HEK293T (cell line): ENCODE results near the gene NACC2.

Source experiments
- CTCF ChIA-PET: fragments of 350-600 bp; formaldehyde crosslinking; extraction: SDS; loops from one replicate; lab custom pipeline; 2021; ENCODE audit warnings: antibody characterized with exemption, inconsistent platforms; lab: Yijun Ruan, JAX
- POLR2A ChIA-PET: fragments of 350-600 bp; formaldehyde crosslinking; extraction: SDS; loops from one replicate; lab custom pipeline; 2020; ENCODE audit warnings: antibody characterized with exemption, inconsistent platforms; lab: Yijun Ruan, JAX
- DNase-seq: peaks from one replicate; pipeline ENCODE4 v3.0.0; 2012; ENCODE audit warnings: mixed read lengths; ENCODE audit errors: extremely low spot score
- ARNT ChIP-seq: fragments of 450-650 bp; IDR thresholded peaks from 2 replicates; pipeline ENCODE4 v1.6.1; 2017; ENCODE audit warnings: mild to moderate bottlenecking
- BHLHE40 ChIP-seq: fragments of 450-650 bp; IDR thresholded peaks from 2 replicates; pipeline ENCODE4 v1.6.1; 2016; ENCODE audit warnings: mild to moderate bottlenecking, moderate library complexity, borderline replicate concordance
- CTBP1 ChIP-seq: fragments of 450-650 bp; IDR thresholded peaks from 2 replicates; pipeline ENCODE4 v1.6.1; 2016; ENCODE audit warnings: borderline replicate concordance
- ELF4 ChIP-seq: fragments of 450-650 bp; IDR thresholded peaks from 2 replicates; pipeline ENCODE4 v1.6.1; 2017; ENCODE audit warnings: antibody characterized with exemption
- FOXA1 ChIP-seq: fragments of 450-650 bp; IDR thresholded peaks from 2 replicates; pipeline ENCODE4 v1.6.1; 2016; ENCODE audit warnings: mild to moderate bottlenecking
- FOXK2 ChIP-seq: fragments of 450-650 bp; IDR thresholded peaks from 2 replicates; pipeline ENCODE4 v1.6.1; 2016; ENCODE audit warnings: mild to moderate bottlenecking
- FOXM1 ChIP-seq: fragments of 450-650 bp; IDR thresholded peaks from 2 replicates; pipeline ENCODE4 v1.6.1; 2017; ENCODE audit warnings: mild to moderate bottlenecking, borderline replicate concordance
- HDGF ChIP-seq: fragments of 450-650 bp; IDR thresholded peaks from 2 replicates; pipeline ENCODE4 v1.6.1; 2017; ENCODE audit warnings: antibody characterized with exemption, borderline replicate concordance
- L3MBTL2 ChIP-seq: fragments of 450-650 bp; conservative IDR thresholded peaks from 2 replicates; pipeline ENCODE4 v1.6.1; 2016; ENCODE audit warnings: mild to moderate bottlenecking
- LEF1 ChIP-seq: fragments of 450-650 bp; IDR thresholded peaks from 2 replicates; pipeline ENCODE4 v1.6.1; 2017; ENCODE audit warnings: mild to moderate bottlenecking, borderline replicate concordance
- NFRKB ChIP-seq: fragments of 450-650 bp; IDR thresholded peaks from 2 replicates; pipeline ENCODE4 v1.6.1; 2016; ENCODE audit warnings: mild to moderate bottlenecking, moderate library complexity
- SP1 ChIP-seq: fragments of 450-650 bp; IDR thresholded peaks from 2 replicates; pipeline ENCODE4 v1.6.1; 2017
- SUZ12 ChIP-seq: fragments of 450-650 bp; IDR thresholded peaks from 2 replicates; pipeline ENCODE4 v1.6.1; 2016; ENCODE audit warnings: mild to moderate bottlenecking
- TARDBP ChIP-seq: fragments of 450-650 bp; IDR thresholded peaks from 2 replicates; pipeline ENCODE4 v1.6.1; 2016
- ZNF384 ChIP-seq: fragments of 450-650 bp; IDR thresholded peaks from 2 replicates; pipeline ENCODE4 v1.6.1; 2016
- TF ChIP-seq, protein P1 (sequence below): fragments of 450-650 bp; IDR thresholded peaks from 2 replicates; pipeline ENCODE4 v1.6.1; 2016

NACC2 gene

DNA sequence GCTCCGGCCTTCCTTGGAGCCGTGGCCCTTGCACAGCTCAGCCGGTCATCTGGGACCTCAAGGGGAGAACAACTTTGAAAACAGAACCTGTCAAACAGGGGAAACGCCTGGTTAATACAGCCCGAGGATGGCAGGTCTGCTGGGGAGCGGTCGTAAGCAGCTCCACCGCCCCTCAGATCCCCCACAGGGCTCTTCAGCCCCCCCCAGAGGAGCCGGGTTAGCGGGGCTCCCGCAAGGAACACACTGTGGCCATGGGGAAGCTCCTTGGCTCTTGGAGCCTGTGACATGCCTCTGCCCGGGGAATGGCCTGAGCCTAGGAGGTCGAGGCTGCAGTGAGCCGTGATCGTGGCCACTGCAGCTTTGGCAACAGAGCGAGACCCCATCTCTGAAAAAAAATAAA lies 16.8 kb upstream of the NACC2 start:
- DNase-seq, result no peak
- ChIA-PET POLR2A (interaction anchor here (1.0 to 2.2 kb wide), 2 partner anchors 9 to 18 kb away, joined by 3 to 7 read pairs; no protein-coding TSS in a partner anchor), CTCF (interaction anchor here (0.8 kb wide), 1 partner anchor 10 kb away, joined by 3 read pairs; no protein-coding TSS in a partner anchor)
- TF ChIP-seq FOXM1 (no peak), ARNT (no peak), ZNF384 (no peak), ELF4 (no peak), CTBP1 (no peak), LEF1 (no peak), NFRKB (no peak), SP1 (no peak), FOXA1 (no peak), TARDBP (no peak), SUZ12 (no peak), L3MBTL2 (no peak)
- TF ChIP-seq, protein P1, sequence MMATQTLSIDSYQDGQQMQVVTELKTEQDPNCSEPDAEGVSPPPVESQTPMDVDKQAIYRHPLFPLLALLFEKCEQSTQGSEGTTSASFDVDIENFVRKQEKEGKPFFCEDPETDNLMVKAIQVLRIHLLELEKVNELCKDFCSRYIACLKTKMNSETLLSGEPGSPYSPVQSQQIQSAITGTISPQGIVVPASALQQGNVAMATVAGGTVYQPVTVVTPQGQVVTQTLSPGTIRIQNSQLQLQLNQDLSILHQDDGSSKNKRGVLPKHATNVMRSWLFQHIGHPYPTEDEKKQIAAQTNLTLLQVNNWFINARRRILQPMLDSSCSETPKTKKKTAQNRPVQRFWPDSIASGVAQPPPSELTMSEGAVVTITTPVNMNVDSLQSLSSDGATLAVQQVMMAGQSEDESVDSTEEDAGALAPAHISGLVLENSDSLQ, result no peak

DNA sequence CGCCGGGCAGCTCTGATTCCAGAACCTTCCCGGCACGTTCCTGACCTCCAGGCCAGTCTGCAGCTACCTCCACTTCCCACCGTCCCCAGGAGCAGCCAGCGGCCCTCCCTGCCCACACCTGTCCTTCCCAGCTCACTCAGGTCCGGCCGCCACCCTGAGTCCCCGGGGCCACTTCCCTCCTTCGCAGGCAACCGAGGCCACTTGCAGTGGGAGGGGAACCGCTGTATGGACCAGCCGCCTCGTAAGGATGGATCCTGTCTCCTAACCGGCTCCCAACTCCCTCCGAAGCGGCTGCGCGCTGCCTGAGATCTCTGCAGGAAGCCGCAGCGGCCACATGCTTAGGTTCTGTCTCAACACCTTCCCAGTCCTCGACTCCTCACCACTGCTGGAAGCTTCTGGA lies 16.1 kb upstream of the NACC2 start:
- TF ChIP-seq SP1 (no peak), CTBP1 (no peak), FOXK2 (no peak), ZNF384 (no peak), ARNT (no peak), NFRKB (no peak), FOXA1 (no peak)
- ChIA-PET POLR2A (interaction anchor here (1.0 to 2.2 kb wide), 3 partner anchors 9 to 17 kb away, joined by 3 to 7 read pairs (median 5); no protein-coding TSS in a partner anchor), CTCF (interaction anchor here (0.8 kb wide), 1 partner anchor 11 kb away, joined by 3 read pairs; no protein-coding TSS in a partner anchor)
- no peak for DNase-seq

DNA sequence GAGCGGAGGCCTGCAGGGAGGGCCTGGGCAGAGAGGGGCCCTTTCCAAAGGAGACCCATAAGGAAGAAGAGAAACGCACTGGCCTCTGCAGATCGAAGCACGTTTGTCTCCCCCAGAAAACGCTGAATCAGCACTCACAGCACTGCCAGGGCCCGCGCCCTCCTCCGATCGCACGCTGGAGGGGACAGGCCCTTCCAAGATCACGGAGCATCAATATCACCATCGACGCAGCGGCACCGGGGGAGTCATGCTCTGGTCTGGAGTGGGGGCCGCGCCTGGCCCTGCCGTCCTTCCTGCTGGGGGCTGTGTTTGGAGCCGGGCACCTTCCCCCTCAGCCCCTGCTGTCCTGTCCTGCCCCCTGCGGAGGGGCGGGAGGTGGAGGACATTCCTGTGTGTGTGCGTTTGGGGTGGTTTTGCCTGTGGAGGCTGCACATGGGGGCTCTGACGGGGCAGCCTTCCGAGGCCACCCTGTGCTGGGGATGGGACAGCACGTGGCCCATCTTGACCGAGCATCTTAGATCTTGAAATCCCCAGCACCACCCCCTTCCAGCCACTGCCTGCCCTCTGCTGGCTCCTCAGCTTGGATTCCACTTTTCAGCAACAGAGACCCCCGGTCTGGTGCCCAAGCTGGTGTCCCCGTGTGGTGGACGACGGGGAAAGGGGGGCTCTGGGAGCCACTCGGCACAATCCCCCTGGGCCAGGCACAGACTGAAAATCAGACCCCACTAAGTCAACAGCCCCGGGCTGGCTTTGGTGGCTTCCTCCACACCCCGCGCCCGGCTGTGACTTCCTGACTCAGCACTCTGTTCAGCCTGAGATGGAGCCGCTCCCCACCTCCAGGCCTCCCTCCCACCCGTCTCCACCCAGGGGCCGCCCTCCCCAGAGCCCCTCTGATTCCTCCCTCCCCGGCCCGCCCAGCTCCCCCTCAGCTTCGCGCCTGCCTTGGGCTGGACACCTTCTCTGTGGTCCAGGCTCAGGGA lies 15.3 kb upstream of the NACC2 start:
- no peak for DNase-seq
- ChIA-PET POLR2A (interaction anchor here (1.1 to 2.2 kb wide), 5 partner anchors 7 to 16 kb away, joined by 3 to 11 read pairs (median 5); partner anchors contain the start of genes NACC2 and TMEM250), CTCF (no interaction called here)
- TF ChIP-seq SP1, result no peak
- peak; percentile 72 for TF ChIP-seq L3MBTL2

DNA sequence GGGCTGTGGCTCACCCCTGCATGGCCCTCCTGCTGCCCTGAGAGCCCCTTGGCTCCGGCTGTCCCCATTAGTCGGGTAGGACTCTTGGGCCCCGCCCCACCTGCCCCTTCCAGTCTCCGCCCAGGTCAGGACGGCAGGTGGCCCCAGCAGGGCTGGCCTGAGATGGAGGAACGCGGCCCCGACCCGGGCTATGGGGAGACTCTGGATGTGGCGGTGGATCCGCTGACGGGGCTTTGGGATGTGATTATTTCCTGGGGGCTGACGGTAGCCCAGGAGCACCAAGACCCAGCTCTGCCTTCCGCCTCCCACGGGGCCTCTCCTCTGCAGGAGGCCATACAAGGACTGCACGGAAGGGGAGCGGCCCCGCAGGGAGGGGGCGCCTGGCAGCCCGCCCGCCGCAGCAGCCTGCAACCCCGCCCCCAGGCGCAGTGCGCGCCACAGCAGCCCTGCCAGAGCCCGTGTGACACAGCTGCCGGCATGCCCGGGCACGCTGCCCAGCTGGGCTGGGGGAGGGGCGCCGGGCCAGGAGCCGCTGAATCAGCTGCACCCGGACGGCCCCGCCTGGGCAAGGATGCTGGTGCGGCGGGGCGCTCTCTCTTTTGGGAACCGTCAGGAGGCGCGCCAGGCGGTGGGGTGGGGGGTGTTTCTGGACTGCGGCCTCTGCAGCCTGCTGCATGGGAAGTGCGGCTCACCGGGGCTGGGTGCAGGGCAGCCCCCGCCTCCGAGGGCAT lies 14.4 kb upstream of the NACC2 start:
- DNase-seq, result peak; percentile 67
- ChIA-PET CTCF (no interaction called here), POLR2A (interaction anchor here (1.1 to 2.1 kb wide), 4 partner anchors 8 to 15 kb away, joined by 3 to 11 read pairs (median 4); partner anchors contain the start of genes NACC2 and TMEM250)
- TF ChIP-seq FOXA1, result no peak
- TF ChIP-seq HDGF, result no peak
- TF ChIP-seq FOXK2, result no peak
- no peak for TF ChIP-seq SP1
- no peak; the same call in 1 of the 2 replicates for TF ChIP-seq FOXM1
- TF ChIP-seq LEF1, result peak; percentile 88
- TF ChIP-seq TARDBP, result no peak
- TF ChIP-seq ARNT, result peak; percentile 77
- TF ChIP-seq, protein P1, result no peak
- no peak for TF ChIP-seq ELF4
- TF ChIP-seq CTBP1, result no peak

DNA sequence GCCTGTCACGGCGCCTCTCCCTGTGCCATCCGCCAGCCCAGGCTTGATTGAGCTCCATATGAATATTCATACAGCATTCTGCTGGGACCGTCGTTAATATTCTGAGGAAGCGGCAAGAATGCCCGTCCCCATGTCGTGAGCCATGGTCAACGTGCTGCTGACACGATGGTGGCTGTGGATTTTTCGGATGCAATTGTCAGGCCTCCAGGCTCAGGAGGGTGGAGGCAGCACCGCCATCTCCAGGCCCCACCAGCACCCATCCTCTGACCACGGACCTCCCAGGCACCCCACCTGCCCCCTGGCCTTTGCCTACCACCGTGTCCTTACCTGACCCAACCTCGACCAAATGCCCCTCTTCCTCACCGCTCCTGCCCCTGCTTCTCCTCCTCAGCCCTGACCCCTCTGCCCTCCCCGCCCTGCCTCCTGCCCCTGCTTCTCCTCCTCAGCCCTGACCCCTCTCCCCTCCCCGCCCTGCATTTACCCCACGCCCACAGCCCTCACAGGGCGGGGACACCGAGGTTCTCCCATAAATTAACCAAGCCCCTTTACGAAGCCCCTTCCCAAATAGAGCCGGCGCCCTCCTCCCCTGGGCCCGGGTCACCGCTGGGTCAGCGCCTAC lies 13.7 kb upstream of the NACC2 start:
- no peak for TF ChIP-seq FOXK2
- TF ChIP-seq L3MBTL2, result no peak
- no peak for TF ChIP-seq SP1
- no peak for TF ChIP-seq SUZ12
- TF ChIP-seq ELF4, result no peak
- TF ChIP-seq LEF1, result no peak
- no peak for TF ChIP-seq TARDBP
- TF ChIP-seq ZNF384, result no peak
- no peak for TF ChIP-seq BHLHE40
- no peak for TF ChIP-seq HDGF
- TF ChIP-seq NFRKB, result no peak
- no peak for TF ChIP-seq FOXA1
- TF ChIP-seq, protein P1, result no peak
- TF ChIP-seq FOXM1, result no peak
- no peak for TF ChIP-seq ARNT
- TF ChIP-seq CTBP1, result no peak
- POLR2A ChIA-PET, result interaction anchor here (0.9 to 2.1 kb wide), 3 partner anchors 9 to 14 kb away, joined by 3 to 11 read pairs (median 3); partner anchors contain the start of gene TMEM250
- DNase-seq, result no peak
- CTCF ChIA-PET, result no interaction called here
